Suppressor macrophage treated with lipopolysaccharide for 1 hour (primary cell): ENCODE results near the gene SLC12A8.
A peak's percentile ranks its signal among the peaks of the same experiment; 100 is the strongest.

ENCODE experiments used
- DNase-seq, 3 donors: peaks; one replicate each; pipeline ENCODE4 v3.0.0-alpha.2; 2020 to 2022

The SLC12A8 gene

GRCh38 chr3:125213946-125214542, 1.5 kb upstream of the SLC12A8 start:
- no peak for DNase-seq

DNA sequence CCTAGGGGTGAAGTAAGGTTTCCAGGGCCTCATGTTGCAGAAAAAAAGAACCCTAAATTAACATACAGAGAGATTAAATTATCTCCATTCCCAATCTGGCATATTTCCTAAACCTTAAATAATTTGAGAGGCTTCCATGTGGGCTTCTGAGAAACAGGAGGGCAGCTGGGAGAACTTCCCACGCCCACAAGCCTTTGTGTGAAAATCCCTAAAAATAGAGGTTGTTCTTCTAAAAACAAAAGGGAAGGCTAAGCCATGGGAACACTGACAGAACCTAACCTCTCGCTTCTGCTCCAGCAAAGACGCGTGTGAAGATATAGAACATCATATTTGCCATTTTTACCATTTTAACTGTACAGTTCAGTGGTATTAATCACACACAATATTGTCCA, 812 bp upstream of the SLC12A8 start:
- peak; percentile 10 to 30 (median 20) for DNase-seq

- no peak for DNase-seq
Observed at GRCh38 chr3:125212091-125212508, 448 bp downstream of the SLC12A8 start.

DNA sequence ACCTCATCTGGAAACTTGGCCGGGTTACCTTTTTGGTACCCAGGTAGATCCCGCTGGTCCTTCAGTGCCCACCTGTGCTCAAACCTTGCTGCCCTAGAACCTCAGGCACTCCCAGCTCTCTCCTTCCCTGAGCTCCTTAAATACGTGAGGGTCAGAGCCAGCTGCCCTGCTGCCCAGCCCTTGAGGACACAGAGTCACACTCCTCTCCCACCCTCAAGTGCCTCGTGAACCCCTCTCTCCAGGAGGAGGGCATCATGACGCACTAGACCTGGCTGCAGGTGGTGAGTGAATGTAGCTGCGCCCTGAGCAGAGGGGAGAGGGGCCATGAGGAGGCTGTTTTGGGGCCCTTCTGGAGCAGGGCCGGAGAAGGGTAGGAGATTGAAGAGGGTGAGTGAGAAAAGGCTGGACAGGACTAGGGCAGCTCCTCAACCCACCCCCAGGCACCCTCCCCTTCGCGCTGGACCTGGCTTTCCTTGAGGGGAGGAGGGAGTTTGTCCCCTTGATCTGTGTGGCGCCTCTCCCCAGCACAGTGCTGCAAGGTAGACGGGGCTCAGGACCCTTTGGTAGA, 941 bp downstream of the SLC12A8 start:
- DNase-seq: no peak

DNA sequence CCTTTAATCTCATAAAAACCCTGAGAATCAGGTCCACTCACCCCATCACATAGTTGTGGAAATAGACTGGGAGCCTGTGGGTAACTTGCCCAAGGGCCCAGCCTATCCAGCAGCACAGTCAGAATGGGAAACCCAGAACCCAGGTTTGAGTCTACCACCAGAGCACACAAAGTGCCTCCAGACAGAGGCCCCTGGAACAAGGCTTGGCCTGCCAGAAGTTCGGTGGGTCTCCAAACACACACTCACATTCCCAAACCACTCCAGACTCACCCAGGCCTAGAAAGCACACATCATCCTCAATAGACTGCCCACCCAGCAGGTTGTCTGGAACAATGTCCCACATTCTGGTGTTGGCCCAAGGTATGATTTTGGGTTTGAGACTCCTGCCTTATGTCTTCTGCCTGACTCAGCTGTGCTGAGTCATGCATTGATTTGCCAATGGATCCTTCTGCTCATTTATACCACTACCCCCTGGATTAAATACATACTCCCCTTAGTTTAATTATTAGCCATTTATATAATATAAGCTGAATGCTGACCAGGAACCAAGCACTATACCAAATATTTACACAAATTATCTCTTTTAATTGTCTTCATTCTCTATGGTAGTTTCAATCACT, 4.5 kb downstream of the SLC12A8 start:
- DNase-seq: no peak

GRCh38 chr3:125207507-125207906, 5.0 kb downstream of the SLC12A8 start:
- DNase-seq: no peak

DNA sequence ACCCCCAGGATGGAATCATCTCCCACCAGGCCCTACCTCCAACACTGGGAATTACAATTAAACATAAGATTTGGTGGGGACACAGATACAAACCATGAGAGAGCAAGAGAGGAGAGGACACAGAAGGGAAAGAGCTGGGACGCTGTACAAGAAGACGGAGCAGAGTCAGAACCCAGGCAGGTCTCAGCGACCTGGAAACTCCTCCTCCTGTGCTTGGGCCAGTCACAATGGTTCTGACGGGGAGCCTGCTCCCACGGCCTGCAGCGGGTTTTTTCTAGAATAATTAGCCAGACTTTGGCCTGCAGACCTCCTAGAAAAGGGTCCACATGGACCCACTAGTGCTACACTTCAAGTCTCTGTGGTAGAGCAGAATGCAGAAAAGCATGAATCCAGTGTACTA, 5.6 kb downstream of the SLC12A8 start:
- no peak for DNase-seq

DNA sequence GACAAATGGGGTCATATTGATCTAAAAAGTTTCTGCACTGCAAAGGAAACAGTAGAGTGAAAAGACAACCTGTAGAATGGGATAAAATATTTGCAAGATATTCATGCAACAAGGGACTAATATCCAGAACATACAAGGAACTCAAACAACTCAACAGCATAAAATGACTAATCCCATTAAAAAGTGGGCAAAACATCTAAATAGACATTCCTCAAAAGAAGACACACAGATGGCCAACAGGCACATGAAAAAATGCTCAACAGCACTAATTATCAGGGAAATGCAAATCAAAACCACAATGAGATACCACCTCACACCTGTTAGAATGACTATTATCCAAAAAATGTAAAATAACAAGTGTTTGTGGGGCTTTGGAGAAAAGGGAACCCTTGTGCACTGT, 8.8 kb downstream of the SLC12A8 start:
- no peak for DNase-seq

- peak; percentile 42 to 56 (median 54) for DNase-seq
Observed at GRCh38 chr3:125202197-125202596, 10.4 kb downstream of the SLC12A8 start.

GRCh38 chr3:125200731-125201139, 11.8 kb downstream of the SLC12A8 start:
- no peak for DNase-seq

DNA sequence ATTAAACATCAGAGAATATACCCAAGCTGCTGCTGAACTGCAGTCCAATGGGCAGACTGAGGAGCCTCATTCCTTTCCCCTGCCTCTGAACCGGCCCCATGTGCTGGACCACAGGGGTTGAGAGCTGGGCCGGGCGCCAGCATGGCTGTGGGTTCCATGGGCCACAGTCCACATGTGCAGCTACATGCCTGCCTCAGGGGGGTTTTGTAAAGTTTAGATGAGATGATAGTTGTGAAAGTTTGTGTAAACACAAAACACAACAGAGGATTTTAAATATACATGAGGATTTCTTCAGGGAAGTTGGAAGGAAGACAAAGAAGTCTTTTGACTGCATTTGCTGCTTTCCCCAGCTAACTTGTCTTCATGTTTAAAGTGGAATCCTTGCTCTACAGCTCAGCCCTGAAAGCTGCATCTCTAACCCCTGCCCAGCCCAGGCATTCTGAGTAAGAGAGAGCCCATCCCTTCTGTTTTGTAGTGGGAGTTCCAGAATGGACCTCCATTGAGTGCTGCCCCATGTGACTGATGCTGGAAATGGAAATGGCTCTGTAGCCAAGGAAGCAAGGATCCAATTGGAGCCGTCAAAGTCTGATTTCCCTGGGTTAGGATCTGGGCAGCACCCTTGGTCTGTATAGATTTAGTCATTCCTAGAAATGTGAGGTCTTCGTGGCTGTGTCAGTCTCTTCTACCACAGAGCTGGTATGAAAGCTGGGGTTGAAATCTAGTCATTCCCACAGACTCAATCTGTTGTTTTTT, 17.5 kb downstream of the SLC12A8 start:
- DNase-seq: no peak

GRCh38 chr3:125194061-125194848, 18.3 kb downstream of the SLC12A8 start:
- no peak for DNase-seq

DNA sequence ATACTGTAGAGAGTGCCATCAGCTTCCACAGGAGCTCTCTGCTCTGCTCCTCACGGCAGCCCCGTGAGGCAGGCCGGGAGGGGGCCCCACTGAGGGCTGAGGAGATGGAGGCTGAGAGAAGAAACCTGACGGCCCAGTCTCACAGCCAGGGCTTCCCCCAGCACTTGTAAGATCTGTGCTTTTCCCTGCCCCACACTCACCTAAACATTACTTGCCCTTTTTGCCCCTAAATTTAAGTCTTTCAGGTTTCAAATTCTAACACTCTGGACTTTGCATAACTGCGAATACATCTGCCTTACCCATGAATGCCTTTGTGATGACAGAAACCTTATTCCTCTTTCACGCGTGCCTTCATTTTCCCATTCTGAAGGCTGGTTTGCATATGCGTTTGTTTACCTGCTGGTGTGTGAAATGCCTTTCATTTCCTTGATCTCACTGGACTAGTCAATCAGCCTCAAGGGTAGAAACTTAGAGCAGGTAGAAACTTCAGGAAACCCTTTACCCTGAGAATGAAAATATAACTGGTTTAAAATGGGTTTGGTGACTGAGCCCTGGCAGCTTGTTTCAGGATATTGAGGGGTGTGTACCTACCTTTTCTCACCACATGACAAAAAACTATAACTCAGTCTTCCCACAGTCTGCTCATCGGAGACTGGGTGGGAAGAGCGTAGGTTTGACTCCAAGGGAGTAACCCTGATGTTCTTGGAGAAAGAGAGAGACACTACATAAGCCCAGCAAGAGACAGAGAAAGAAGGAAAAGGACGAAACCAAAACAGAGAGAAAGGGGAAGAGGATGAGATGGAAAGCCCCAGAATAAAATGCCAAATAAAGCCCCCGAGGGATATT, 20.1 kb downstream of the SLC12A8 start:
- no peak for DNase-seq

DNA sequence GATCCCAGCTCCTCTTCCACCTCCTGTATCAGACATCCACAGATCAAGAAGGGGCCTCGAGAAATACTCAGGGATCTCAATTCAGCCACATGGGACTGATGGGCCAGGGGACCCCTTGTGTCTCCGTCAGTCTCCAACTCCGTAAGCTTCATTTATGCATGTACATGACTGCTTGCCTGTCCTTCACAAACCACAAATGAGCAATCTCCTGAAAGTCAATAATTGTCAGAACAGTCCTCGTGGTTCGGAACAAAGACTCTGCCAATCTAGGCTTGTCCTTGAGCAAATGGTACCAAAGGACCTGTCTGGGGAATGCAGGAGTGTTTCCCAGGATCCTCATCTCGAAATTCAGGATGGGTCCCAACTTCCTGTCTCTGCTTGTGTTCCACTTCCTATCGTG, 20.8 kb downstream of the SLC12A8 start:
- no peak for DNase-seq

GRCh38 chr3:125191256-125191655, 21.3 kb downstream of the SLC12A8 start:
- no peak for DNase-seq

GRCh38 chr3:125190786-125191185, 21.8 kb downstream of the SLC12A8 start:
- no peak for DNase-seq

DNA sequence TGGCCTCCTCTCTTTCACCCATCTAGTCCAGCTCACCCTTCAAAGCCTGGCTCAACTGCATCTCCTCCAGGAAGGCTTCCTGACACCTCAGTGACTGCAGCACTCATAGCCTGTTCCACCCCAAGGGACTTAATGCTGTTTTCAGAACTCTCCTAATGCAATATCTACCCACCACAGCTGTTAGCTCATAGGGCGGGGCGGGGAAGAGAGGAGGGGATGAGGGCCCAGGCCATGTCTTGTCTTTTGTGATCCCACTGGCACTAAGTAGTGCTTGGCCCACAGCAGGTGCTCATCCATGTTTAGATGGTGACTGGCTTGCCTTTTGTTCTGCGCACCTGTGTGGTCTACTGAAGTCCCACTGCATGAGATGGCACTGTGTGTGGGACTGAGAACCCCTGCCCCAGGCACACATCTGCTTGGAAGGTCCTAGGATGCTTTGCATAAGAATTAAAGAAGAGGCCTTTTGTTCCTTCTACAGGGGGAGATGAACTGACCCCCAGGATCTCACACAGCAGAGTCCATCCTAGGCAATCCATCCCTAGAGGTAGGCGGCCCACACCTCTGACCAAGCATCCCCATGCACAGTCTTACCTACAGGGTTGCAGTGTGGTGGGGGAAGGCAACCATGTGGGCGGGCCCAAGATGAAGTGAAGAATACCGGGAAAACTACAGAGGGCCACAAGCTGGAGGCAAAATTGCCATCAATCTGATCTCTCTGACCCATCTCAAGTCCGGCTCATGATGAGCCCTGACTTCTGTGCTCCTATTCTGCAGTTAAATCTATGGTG, 23.0 kb downstream of the SLC12A8 start:
- no peak for DNase-seq

DNA sequence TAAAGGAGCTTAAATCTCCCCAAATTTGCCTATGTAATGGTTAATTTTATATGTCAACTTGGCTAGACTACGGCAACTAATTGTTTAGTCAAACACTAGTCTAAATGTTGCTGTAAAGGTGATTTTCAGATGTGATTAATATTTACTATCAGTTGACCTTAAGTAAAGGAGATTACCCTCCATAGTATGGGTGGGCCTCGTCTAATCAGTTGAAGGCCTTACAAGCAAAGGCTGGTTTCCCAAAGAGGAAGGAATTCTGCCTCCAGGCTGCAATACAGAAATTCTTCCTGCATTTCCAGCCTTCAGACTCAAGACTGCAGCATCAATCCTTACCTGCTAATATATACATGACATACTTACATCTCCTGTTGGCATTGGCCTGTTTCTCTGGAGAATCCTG, 23.6 kb downstream of the SLC12A8 start:
- DNase-seq: no peak

DNA sequence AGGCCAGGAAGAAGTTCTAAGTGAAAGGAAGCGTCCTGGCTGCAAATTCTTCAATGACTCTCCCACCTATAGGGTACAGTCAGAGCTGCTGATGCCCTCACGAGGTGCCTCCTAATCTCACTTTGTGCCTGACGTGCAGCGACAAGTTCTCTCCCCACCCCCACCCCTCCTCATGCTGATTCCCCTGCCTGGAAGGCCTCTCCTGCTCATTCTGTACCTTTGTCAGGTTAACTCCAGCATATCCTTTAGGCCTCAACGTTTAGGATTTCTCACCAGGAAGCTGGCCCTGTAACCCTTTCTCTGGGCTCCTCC, 25.0 kb downstream of the SLC12A8 start:
- DNase-seq: no peak

DNA sequence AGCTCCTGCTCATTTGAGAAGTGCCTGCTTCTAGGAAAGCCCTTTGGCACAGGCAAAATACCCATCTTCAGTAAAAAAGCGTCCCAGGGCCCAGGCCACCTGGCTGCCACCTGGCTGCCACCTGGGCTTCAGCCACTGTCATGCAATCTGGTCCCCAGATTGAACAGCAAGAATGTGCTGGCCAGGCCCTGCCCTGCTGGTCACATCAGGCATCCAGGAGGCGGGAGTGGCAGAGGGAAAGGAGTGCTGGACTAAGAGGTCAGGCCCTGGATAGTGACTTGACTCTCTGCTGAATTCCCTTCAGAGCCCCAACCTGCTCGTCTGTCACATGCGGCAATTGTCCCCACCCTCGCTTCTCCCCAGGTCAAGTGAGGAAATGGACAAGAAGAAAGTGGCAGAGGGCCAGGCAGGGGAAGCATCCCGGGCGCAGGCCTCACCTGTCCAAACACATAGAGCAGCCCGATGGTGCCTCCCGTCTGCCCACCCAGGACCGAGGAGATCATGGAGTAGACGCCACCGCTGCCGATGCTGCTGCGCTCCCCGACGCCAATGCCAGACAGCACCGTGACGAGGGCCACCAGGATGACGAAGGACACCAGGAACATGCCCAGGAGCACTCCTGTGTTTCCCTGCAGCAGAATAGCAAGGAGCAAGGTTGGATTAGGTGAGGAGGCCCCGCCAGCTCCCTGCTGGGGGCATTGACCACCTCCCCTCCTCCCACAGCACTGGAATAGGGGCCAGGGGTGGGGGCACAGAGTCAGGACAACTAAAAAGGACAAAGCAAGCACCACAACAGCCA, 25.5 kb downstream of the SLC12A8 start:
- no peak for DNase-seq
